GM12878 (cell line): ENCODE results near the gene PMM1. TPM values are rescaled to one million over a fixed set of nuclear protein-coding genes. Genes with fewer than 3 reads are reported as not detected.

Experiments
- ATAC-seq: fragments of 200-7000 bp; cut with Tn5 transposase; 3 replicates; pipeline ENCODE4 v1.9.1; 2020; ENCODE audit warnings: mild to moderate bottlenecking, moderate library complexity
- BruUV-seq: library from RNA; stranded (reverse); fragments of 400-500 nt; replicated peaks from 2 replicates; lab custom pipeline; 2021; lab: Mats Ljungman, UMichigan
- CTCF ChIA-PET: fragments of 300-600 bp; sonication (Branson Sonifier 250); formaldehyde crosslinking; extraction: SDS; loops from one replicate; lab custom pipeline; 2021; ENCODE audit warnings: inconsistent platforms; lab: Yijun Ruan, JAX
- POLR2A ChIA-PET: fragments of 350-600 bp; formaldehyde crosslinking; extraction: SDS; loops from one replicate; lab custom pipeline; 2021; ENCODE audit warnings: inconsistent platforms; lab: Charles Lee
- RAD21 ChIA-PET: fragments of 300-600 bp; sonication (Branson Sonifier 250); formaldehyde crosslinking; loops from one replicate; lab custom pipeline; 2023; ENCODE audit warnings: antibody characterized with exemption; ENCODE audit not compliant: unreplicated experiment; lab: Charles Lee
- SMC1A ChIA-PET: fragments of 300-600 bp; sonication (Branson Sonifier 250); formaldehyde crosslinking; loops from one replicate; lab custom pipeline; 2023; ENCODE audit not compliant: unreplicated experiment, uncharacterized antibody; lab: Charles Lee
- DNase-seq: peaks from one replicate; pipeline ENCODE4 v3.0.0-alpha.2; 2011; ENCODE audit warnings: low read depth, low spot score
- FAIRE-seq: peaks from 3 replicates; lab custom pipeline; 2011; peaks lifted over from hg19 to GRCh38; lab: Jason Lieb, UNC
- H2AFZ ChIP-seq: 2 replicates; pipeline ENCODE4 v1.6.0; 2011; ENCODE audit warnings: low read depth, low read length, control low read depth; ENCODE audit not compliant: control insufficient read depth
- H3K27ac ChIP-seq: 2 replicates; pipeline ENCODE4 v1.5.1; 2011; ENCODE audit warnings: control low read depth; ENCODE audit not compliant: control insufficient read depth, insufficient read depth
- H3K27me3 ChIP-seq, 2 experiments: replicated peaks in 1 of 2; 2 replicates each; pipeline versions ENCODE4 v1.6.0 to v1.6.1; 2011; ENCODE audit warnings: low read length in 1 of 2; ENCODE audit not compliant: control insufficient read depth in 2 of 2, insufficient read depth in 2 of 2
- H3K36me3 ChIP-seq, 2 experiments: 2 replicates each; pipeline ENCODE4 v1.5.1; 2011; ENCODE audit warnings: low read length in 1 of 2; ENCODE audit not compliant: control insufficient read depth in 2 of 2, insufficient read depth in 2 of 2
- H3K4me1 ChIP-seq: 2 replicates; pipeline ENCODE4 v1.6.1; 2011; ENCODE audit warnings: mild to moderate bottlenecking, low read length, moderate library complexity, mixed read lengths; ENCODE audit not compliant: control insufficient read depth, insufficient read depth
- H3K4me2 ChIP-seq: 2 replicates; pipeline ENCODE4 v1.6.0; 2011; ENCODE audit warnings: control low read depth; ENCODE audit not compliant: control insufficient read depth, insufficient read depth
- H3K4me3 ChIP-seq: fragments of 200-600 bp; sonication (generic); 2 replicates; pipeline ENCODE4 v1.5.1; 2016
- H3K79me2 ChIP-seq: 2 replicates; pipeline ENCODE4 v1.6.0; 2011; ENCODE audit warnings: low read length; ENCODE audit not compliant: control insufficient read depth, insufficient read depth
- H3K9ac ChIP-seq: 2 replicates; pipeline ENCODE4 v1.8.0; 2011; ENCODE audit warnings: low read length, control low read depth, mixed read lengths; ENCODE audit not compliant: control insufficient read depth, insufficient read depth
- H3K9me3 ChIP-seq: replicated peaks from 3 replicates; pipeline ENCODE4 v1.5.1; 2011; ENCODE audit warnings: mild to moderate bottlenecking, low read length; ENCODE audit not compliant: control insufficient read depth, insufficient read depth
- H4K20me1 ChIP-seq: 2 replicates; pipeline ENCODE4 v1.6.0; 2011; ENCODE audit not compliant: control insufficient read depth, insufficient read depth
- BCL3 ChIP-seq: IDR thresholded peaks from 2 replicates; pipeline ENCODE4 v1.6.1; 2011; ENCODE audit warnings: borderline replicate concordance, low read depth, mild to moderate bottlenecking, moderate library complexity, low read length; ENCODE audit not compliant: insufficient read depth, poor library complexity, severe bottlenecking
- CHD1 ChIP-seq: IDR thresholded peaks from 2 replicates; pipeline ENCODE4 v1.6.1; 2012; ENCODE audit warnings: low read depth, low read length, improper control_type of control experiment
- CREM ChIP-seq: IDR thresholded peaks from 2 replicates; pipeline ENCODE4 v1.6.1; 2014; ENCODE audit warnings: antibody characterized with exemption, low read depth
- EGR1 ChIP-seq, 2 experiments: IDR thresholded peaks; 1 replicate in 1 of 2; 2 replicates in 1 of 2; pipeline ENCODE4 v1.6.1; 2011 to 2012; ENCODE audit warnings: low read depth in 2 of 2, low read length in 2 of 2, borderline replicate concordance in 1 of 2, mild to moderate bottlenecking in 1 of 2, moderate library complexity in 1 of 2
- HDAC2 ChIP-seq: fragments of 200-600 bp; sonication (generic); IDR thresholded peaks from 2 replicates; pipeline ENCODE4 v1.6.1; 2017
- MXI1 ChIP-seq: fragments of 150-350 bp; IDR thresholded peaks from 2 replicates; pipeline ENCODE4 v1.6.1; 2011; ENCODE audit warnings: low read depth, mild to moderate bottlenecking, inconsistent platforms, low read length, improper control_type of control experiment
- NR2C1 ChIP-seq: fragments of 450-650 bp; IDR thresholded peaks from 2 replicates; pipeline ENCODE4 v1.6.1; 2017; ENCODE audit warnings: antibody characterized with exemption, mild to moderate bottlenecking, moderate library complexity
- POLR2A ChIP-seq: IDR thresholded peaks from 2 replicates; pipeline ENCODE4 v1.6.1; 2011; ENCODE audit warnings: low read depth, mild to moderate bottlenecking, low read length
- SKIL ChIP-seq: fragments of 450-650 bp; IDR thresholded peaks from 2 replicates; pipeline ENCODE4 v1.6.1; 2017; ENCODE audit warnings: mild to moderate bottlenecking, low read depth, inconsistent platforms; ENCODE audit not compliant: poor library complexity, severe bottlenecking
- TCF12 ChIP-seq: IDR thresholded peaks from 2 replicates; pipeline ENCODE4 v1.6.1; 2011; ENCODE audit warnings: low read depth, mild to moderate bottlenecking, low read length
- USF2 ChIP-seq: IDR thresholded peaks from 2 replicates; pipeline ENCODE4 v1.6.1; 2011; ENCODE audit warnings: low read depth, low read length, improper control_type of control experiment, borderline replicate concordance
- YY1 ChIP-seq: IDR thresholded peaks from 2 replicates; pipeline ENCODE4 v1.6.1; 2011; ENCODE audit warnings: low read depth, mild to moderate bottlenecking, low read length
- ZBED1 ChIP-seq: IDR thresholded peaks from 2 replicates; pipeline ENCODE4 v1.6.1; 2016; ENCODE audit warnings: borderline replicate concordance
- ZNF592 ChIP-seq: fragments of 450-650 bp; IDR thresholded peaks from 2 replicates; pipeline ENCODE4 v1.6.1; 2017; ENCODE audit warnings: mild to moderate bottlenecking, moderate library complexity
- WGBS: methylation state at CpG from one replicate; pipeline ENCODE4 v1.1.6; 2016; ENCODE audit warnings: low lambda C conversion rate; ENCODE audit not compliant: insufficient replicate concordance, insufficient coverage; ENCODE audit errors: missing lambda C conversion rate; 5-methylcytosine and 5-hydroxymethylcytosine counted together
- in situ Hi-C: fragments of 300-500 bp; cut with MboI; formaldehyde crosslinking; loops from 9 replicates; pipeline ENCODE4 v1.14.3; 2018; ENCODE audit warnings: mixed read lengths
- intact Hi-C: fragments of 100-400 bp; cut with micrococcal nuclease; formaldehyde crosslinking; loops from one replicate; pipeline ENCODE4 v1.14.2; 2022; ENCODE audit not compliant: unreplicated experiment
- polyA plus RNA-seq, 11 experiments: library from polyadenylated mRNA; depleted of rRNA in 4 of 11; unstranded in 6 of 11; stranded (reverse) in 5 of 11; fragments of >200 nt; fragmentation: Nextera tagmentation in 4 of 11; fragmentation: Illumina TruSeq in 1 of 11; extraction: Ambion mirVana in 4 of 11; extraction: Trizol in 1 of 11; gene quantifications; 1 replicate in 1 of 11; 2 replicates in 10 of 11; pipeline versions ENCODE4 v1.2.1 to v1.2.3, GENCODE V29; 2011 to 2016; ENCODE audit warnings: inconsistent platforms in 2 of 11, missing spikeins in 2 of 11, low read depth in 1 of 11
- total RNA-seq, 4 experiments: library from RNA; depleted of rRNA in 3 of 4; stranded (reverse); fragments of >200 nt in 3 of 4; fragmentation: Illumina TruSeq in 1 of 4; extraction: Trizol in 1 of 4; gene quantifications; 2 replicates each; pipeline versions ENCODE4 v1.2.1 to v1.2.3, GENCODE V29; 2013 to 2021

The PMM1 gene
- total and polyA plus RNA-seq, 10 of the 15 experiments (the other 5 are each of a cell fraction or from before 2014, with no cell fraction given), result 8.2 to 32.2 (median 16.9) TPM

- H3K27me3 ChIP-seq, result no peaks in the 10 kb centered on the region
- peaks cover 7% of the 10 kb centered on the region for H4K20me1 ChIP-seq
- ATAC-seq, result no peak
- intact Hi-C loops, result no loop called here
- H3K4me1 ChIP-seq, result peaks cover 4% of the 10 kb centered on the region
- ChIA-PET SMC1A (interaction anchor here (1.5 kb wide), 1 partner anchor 9 kb away, joined by 5 read pairs; no protein-coding TSS in a partner anchor), RAD21 (interaction anchor here (0.7 kb wide), 1 partner anchor 979 kb away, joined by 5 read pairs; no protein-coding TSS in a partner anchor), CTCF (no interaction called here), POLR2A (interaction anchor here (1.0 kb wide), 1 partner anchor 9 kb away, joined by 3 read pairs; no protein-coding TSS in a partner anchor)
- H3K9me3 ChIP-seq, result no peaks in the 10 kb centered on the region
- TF ChIP-seq ZBED1 (no peak), MXI1 (no peak), POLR2A (no peak), CREM (no peak), BCL3 (no peak), YY1 (no peak), USF2 (no peak), SKIL (no peak), HDAC2 (no peak), NR2C1 (no peak), CHD1 (no peak), ZNF592 (no peak), EGR1 (IDR thresholded peaks at IDR 0.05; ENCODE audit: borderline replicate concordance in 1 of 2, low read depth in 2 of 2, low read length in 2 of 2) (no peak), TCF12 (no peak)
- H3K36me3 ChIP-seq, result no peaks in the 10 kb centered on the region; a peak in 1 of 4 replicates
- no peak overlapping the region for H3K4me3 ChIP-seq
- no peak for DNase-seq
- H3K79me2 ChIP-seq, result peaks cover 12% of the 10 kb centered on the region
- H3K27ac ChIP-seq, result no peak overlapping the region
- FAIRE-seq, result no peak
- no peak overlapping the region for H3K4me2 ChIP-seq
- no peak overlapping the region for H3K9ac ChIP-seq
- no peak overlapping the region for H2AFZ ChIP-seq
- 97% methylated on average over 5 of the region's 6 CpGs for WGBS
- BruUV-seq, result no TSS peak
- in situ Hi-C loops, result no loop called here
Measured at GRCh38 chr22:41612603-41613306, 23.1 kb upstream of the PMM1 start.
